HUDEP-2 (cell line): ENCODE results near the gene STON2.
A peak's percentile ranks its signal among the peaks of the same experiment; 100 is the strongest.
"Not testable (repeated sequence)": the region's sequence is repeated elsewhere in the genome, so short reads cannot be mapped to it uniquely, and the experiment has no call there.

Experiments
- DNase-seq, 76 experiments: peaks; one replicate each; lab custom pipeline; 2025; ENCODE audit not compliant: unreplicated experiment in 76 of 76; lab: John Stamatoyannopoulos, UW

Gene STON2

GRCh38 chr14:81400202-81400678 lies at the start of gene STON2:
Gene STON2 (minus strand): TSS chr14:81400324. CDS start chr14:81398382, 1,942 bp downstream.
- DNase-seq: peak in 63 of 76 experiments; percentile 7 to 82 (median 51)

DNA sequence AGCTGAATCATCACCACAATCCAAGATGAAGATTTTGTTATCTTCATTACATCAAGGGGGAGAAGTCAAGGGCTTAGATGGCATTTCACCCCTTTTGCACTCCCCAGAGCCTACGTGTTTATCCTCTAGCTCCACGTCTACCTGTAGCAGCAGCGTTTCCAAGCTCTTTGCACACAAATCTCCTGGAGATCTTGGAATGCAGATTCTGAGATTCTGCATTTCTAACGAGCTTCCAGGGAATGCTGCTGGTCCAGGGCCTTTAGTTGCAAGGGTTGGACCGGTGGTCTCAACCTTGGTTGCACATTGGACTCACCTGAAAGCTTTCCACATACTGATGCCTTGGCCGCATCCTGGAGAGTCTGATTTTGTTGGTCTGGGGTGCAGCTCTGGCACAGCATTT lies 49.5 kb upstream of the STON2 start:
- DNase-seq: no peak

DNA sequence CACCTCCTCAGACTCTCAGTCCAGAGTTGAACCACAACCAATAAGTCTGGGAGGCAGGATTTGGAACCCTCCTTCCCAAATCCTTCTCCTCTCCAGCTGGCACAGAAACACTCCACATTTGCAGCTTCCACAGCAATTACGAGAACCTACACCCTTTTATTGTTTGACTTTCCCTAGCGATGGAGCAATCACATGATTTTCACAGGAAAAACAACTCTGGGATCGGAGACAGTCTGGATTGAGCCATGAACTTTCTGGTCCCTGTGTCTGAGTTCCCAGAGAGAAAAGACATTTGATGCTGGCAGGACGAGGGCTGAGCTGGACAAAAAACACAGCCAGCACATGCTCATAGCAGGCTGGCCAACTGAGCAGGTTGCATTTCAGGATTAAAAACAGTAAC lies 49.0 kb upstream of the STON2 start:
- DNase-seq: no peak

DNA sequence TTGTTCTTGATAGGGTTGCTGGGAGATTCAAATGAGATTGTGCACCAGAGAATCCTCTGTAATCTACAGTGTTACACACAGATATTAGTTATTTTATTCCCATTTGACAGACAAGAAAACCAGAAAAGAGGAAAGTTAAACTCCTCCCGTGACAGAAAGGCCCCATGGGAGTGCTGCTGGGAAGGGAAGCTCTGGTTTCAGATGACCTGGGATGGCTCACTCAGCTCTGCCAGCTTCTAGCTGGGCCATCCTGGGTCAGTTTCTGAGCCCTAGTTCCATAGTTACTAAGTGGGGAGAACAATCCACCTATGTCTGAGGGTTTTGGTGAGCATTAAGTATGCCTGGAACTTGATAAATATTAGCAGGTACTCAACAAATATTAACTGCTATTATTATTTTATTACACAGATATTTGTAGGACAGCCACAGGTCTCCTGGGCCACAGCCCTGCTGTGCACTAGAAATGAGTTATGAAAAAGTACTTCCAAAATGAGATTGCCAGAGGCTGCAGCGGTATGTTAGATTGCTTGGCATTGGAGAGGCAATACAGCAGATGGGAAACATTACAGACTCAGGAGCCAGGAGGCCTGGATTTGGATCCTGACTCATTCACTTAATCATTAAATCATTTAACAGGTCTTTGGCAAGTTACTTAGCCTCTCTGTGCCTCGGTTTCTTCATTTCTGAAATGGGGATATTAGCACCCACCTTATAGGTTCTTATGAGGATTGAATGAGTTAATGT lies 47.1 kb upstream of the STON2 start:
- no peak for DNase-seq

GRCh38 chr14:81446279-81447007 lies 46.3 kb upstream of the STON2 start:
- no peak for DNase-seq

DNA sequence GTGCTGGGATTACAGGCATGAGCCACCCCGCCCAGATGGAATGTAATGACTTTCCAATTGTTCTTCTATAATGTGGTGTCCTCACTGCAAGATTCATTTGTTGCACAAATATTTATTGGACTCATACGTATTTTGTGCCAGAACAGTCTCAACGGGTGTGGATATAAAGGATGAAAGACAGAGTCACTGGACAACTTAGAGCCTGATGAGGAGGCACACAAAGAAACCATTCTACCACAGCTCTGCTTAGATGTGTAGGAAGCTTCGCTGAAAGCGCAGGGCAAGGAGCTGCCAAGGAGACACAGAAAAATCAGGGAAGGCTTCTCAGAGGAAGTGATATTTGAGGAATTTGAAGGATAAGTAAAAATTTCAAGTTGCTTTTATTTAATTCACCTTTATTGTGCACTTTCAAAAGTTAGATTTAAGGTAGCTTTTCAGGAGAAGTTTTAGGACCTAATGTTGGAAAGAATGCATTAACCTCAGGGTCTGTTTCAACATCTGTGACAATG lies 41.6 kb upstream of the STON2 start:
- no peak for DNase-seq

DNA sequence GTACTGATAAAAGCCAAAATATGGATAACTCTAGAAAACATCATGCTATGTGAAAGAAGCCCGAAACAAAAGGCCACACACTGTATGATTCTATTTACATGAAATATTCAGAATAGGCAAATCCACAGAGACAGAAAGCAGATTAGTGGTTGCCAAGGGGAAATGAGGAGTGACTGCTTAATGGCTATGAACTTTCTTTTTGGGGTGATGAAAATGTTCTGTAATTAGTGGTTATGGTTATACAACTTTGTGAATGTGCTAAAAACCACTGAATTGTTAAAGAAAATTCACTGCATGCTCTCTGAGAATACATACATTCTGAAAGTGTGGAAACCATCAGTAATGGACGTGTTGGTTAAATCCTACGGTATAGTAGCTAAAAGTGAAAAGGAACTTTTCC lies 39.9 kb upstream of the STON2 start:
- DNase-seq: no peak

DNA sequence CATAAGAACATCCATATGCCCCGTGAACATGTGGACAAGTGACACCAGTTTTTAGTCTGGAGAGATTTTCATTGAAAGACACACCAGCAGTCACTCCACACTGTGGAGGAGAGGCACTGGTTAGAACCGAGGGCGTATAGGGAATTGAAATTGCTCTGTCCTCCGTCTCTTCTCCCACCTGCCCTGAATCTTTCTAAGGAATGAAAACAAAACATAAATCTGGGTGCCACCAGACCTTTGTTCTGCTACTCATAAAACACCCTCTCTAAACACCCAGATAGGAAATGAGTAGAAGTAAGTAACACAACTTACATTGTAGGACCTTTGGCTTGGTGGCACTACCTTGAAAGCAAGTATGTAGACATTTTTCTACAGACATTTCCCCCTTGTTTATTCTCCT lies 37.1 kb upstream of the STON2 start:
- DNase-seq: peak in 1 of 76 experiments; percentile 1

GRCh38 chr14:81436296-81437138 lies 36.4 kb upstream of the STON2 start:
- peak in 70 of 76 experiments; percentile 11 to 80 (median 57) for DNase-seq

- peak in 61 of 76 experiments; percentile 10 to 75 (median 44) for DNase-seq
Measured at GRCh38 chr14:81435391-81436295, 35.5 kb upstream of the STON2 start.

DNA sequence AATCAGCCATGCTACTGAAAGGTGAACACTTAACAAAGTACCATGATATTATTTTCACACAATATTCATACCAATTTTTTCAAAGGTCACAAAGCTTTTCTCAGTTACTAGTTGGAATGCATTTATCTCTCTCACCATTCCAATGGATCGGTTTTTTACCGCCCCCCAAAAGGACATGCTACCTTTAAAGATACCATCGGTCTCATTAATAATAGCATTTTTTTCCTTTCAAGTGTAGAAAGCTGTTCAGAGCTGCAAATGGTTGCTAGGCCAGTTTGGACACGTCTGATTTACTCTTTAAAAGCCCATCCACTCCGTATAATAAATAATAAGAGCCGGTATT lies 34.9 kb upstream of the STON2 start:
- DNase-seq: no peak

DNA sequence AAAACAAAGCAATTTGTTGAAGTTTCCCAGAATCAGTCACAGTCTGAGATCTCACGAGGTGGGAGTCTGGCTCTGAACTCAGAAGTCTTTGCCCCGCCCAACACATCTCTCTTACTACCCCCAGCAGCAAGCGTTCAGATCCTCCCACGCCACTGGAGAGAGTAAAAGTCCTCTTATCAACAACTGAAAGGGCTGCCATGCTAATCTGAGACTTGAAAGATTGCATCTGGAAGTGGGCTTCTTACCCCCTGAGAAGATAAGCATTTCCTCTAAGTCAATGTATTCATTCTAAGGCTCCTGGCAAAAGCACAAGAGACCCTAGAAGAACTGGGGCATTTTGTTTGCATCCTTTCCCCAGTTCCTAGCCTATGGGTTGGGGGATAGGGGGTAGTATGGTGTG lies 34.1 kb upstream of the STON2 start:
- peak in 69 of 76 experiments; percentile 8 to 91 (median 60) for DNase-seq

DNA sequence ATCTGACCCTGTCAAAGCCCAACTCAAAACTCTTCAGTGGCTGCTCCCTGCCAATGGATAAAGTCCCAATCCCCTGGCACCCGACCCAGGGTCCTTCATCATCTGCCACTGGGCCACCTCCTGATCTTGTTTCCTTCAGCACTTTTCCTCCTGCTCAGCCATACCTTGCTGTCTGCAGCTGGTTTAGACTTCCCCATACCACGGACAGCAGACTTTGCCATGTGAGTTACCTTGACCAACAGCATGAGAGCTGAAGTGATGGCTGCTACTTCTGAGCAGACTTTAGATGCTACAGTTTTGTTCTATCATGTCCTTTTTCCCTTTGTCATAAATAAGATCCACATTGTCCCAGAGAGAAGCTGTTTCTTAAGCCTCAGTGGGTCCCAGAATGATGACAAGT lies 33.3 kb upstream of the STON2 start:
- DNase-seq: peak in 1 of 76 experiments; percentile 3

DNA sequence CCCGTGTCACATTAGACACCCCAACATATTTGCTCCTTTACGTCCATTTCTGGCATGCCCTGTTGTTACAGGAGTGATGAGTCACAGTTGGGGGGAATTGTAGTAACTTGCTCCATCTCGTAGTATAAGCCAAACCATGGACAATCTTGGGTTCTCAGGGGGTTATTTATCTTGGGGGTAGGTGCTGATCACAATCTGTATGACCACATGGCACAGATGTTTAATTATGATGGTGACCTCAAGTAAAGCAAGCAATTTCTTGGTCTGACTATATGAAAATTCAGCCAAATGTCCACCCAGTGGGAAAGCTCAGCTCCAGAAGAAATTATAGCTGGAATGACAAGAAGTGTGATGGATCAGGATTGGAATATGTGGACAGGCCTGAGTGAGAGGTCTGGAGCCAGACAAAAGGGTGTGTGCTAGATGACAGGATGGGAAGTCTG lies 32.1 kb upstream of the STON2 start:
- DNase-seq: peak in 39 of 76 experiments; percentile 6 to 78 (median 50)

DNA sequence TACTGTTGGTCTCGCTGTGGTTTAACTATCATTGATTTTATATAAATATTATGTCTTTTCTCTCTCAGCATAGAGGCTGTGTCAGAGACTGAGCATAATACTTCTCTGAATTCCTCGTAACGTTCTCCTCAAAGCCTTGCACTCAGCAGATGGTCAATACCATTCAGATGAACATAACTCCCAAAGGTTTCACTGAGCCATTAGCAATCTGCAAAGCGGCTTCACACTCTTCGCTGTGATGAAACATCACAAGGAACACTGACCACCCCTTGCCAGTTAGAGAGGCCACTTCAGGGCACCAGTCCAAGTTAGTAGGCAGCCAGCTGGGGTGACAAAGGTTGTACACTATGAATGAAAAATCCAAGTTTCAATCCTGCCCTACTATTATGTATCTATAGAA lies 30.1 kb upstream of the STON2 start:
- DNase-seq: peak in 5 of 76 experiments; percentile 10 to 38 (median 13)

GRCh38 chr14:81429749-81430148 lies 29.6 kb upstream of the STON2 start:
- not testable (repeated sequence) for DNase-seq

DNA sequence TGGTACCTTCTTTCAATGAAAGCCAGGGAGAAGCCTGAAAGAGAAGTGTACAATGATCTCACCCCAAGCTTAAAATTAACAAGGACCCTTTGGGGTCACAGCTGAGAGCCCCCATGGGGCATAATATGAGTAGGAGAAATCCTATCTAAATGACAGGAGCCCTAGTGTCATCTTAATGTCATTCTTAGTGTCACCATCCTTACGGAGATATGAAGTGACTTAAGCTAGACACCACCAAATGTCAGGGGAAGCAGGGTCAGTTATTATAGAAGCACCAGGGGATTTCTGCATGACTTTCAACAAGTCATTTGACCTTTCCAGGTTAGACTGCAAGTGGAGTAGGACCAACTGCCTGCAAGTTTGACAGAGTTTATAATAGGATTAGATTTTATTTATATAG lies 28.9 kb upstream of the STON2 start:
- DNase-seq: peak in 1 of 76 experiments; percentile 1

DNA sequence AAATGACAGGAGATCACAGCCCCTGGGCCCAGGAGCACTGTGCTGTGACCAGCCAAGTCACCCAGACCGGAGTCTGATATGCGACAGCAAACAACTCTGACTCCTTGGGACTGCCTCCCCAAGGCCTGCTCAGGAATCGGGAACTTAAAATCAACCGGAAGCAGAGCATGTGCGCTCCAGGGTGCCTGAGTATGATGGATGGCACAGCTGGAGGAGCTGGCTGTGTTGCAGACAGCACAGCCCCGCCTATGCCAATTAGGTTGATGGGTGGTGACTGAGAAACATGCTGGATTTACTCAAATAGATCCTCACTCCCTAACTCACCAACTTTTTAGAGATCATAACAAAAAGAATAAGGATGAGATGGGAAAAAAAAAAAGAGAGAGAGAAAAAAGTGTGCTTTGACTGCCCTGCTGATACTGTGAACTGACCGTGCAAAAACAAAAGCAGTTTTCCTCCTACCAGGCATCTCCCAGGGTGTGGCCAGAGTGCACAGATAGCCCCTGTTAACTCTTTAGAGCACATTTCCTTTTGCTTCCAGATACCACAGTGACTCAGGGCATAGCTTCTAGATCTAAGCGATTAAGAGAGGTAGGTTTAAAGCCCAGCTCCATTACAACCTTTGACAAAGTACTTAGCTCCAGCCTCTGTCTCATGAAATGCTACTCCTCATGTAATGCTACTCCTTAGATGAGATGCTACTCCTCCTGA lies 27.4 kb upstream of the STON2 start:
- peak in 70 of 76 experiments; percentile 13 to 85 (median 60) for DNase-seq

GRCh38 chr14:81423504-81423903 lies 23.4 kb upstream of the STON2 start:
- peak in 73 of 76 experiments; percentile 20 to 92 (median 69) for DNase-seq
